Stimulated activated CD4-positive, alpha-beta T cell treated with anti-CD3 and anti-CD28 coated beads, Interleukin-2, amount 100 ng/mL, for 4 hours (primary cell): ENCODE data around the gene DUSP3.

Experiments used
- DNase-seq: peaks from one replicate; pipeline ENCODE4 v3.0.0-alpha.2; 2020; ENCODE audit warnings: low read depth

Gene DUSP3

DNA sequence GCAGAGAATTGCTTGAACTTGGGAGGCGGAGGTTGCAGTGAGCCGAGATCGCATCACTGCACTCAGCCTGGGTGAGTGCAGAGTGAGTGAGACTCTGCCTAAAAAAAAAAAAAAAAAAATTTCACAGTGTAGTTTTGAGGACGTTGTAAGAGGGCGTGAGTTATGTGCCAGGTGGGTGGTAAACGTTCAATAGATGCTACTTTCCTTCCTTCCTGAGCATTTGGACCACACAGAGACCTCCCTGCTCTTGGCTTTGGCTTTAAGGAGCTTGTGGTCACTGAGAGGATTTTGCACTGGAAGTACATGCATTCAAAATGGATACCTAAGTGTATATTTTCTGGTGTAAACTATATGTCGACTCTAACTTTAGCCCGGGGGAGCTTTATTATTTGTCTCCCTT lies 50.7 kb downstream of the DUSP3 start:
- DNase-seq: no peak

GRCh38 chr17:43723697-43724359 lies 54.9 kb downstream of the DUSP3 start:
- no peak for DNase-seq

GRCh38 chr17:43722870-43723665 lies 55.7 kb downstream of the DUSP3 start:
- DNase-seq: no peak

GRCh38 chr17:43722269-43722619 lies 56.5 kb downstream of the DUSP3 start:
- no peak for DNase-seq

DNA sequence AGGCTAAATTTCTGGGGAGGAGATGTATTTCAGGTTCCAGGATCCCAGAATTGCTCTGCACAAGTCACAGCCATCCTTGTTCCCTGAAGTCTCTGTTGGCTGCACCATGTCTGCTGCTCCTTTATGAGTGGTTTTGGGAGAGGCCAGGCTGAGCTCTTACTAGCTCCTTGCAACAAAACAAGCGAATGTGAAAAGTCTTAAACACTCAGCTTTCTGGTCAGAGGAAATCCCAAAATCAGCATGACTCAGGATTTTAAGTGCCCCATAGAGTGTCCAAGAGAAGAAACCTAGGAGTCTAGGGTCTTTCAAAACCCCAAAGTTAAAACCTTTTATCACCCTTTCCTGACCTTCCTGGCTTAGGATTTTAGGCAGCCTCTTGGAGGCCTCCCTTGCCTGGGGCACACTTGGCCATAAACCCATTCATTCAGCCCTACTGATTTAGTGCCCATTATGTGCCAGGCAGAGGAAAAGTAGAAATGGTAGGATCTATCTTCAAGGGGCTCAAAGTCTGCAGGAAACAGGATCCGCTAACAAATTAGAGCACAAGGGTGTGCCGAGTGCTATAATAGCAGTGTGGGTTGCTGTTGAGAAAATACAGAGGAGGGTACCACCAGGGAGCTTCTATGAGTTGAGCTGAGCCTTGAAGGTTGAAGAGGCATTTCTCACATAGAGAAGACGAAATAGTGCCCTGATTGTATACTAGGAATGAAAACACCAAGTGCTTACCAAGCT lies 57.1 kb downstream of the DUSP3 start:
- DNase-seq: no peak

- DNase-seq: peak; percentile 67
Measured at GRCh38 chr17:43720311-43721060, 58.3 kb downstream of the DUSP3 start.

DNA sequence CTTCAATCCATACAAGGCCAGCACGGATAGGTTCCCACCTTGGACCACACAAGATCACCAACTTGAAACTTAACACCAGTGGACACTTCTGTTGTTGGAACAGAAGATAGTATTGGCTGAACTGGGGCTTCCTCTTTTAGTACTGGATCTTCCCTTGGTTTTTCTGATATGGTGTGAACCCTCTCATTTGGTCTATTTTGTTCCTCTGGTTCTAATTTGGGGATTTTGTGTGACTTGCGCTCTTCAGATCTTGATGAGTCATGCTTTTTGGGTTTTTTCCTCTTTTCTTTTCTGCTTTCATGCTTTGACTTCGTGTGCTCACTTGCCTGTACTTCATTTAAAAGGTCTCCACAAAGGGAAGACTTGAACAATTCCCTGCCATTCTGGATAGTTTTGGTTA lies 59.2 kb downstream of the DUSP3 start:
- no peak for DNase-seq

DNA sequence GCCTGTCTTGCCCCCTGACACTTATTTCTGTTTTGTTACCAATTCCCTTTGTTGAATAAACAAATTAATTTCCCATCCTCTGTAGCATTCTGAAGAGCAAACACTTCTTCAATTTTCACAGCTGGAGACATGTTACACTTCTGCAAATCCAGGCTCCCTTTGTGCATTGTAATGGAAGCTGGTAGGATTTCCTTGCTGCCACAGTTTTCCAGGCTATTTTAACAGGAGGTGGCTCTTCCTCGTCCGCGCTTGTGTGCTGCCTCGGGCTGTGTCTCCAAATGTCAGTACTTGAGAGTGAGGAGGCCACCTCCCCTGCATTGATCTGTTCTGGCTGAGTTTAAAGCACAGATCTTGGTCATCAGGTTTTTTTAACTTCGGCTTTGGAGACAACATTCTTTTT lies 60.2 kb downstream of the DUSP3 start:
- no peak for DNase-seq

DNA sequence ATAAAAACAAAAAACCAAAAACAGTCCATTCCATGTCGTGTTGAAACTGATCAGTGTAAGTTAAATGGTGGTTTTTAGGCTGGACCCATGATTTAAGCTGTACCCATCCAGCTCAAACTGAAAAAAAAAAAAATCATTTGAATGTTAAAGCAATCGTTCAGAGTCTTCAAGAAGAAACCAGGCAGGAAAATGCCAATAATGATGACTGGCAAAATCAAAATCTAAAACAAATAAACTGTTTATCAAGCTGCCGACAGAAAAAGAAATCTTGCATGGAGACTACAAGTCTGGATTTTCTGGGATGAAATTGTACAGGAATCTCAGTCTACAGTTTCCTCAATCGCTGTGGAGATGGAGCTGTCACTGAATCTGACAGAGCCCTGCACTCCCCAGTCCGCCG lies 60.9 kb downstream of the DUSP3 start:
- no peak for DNase-seq
